D721Med (cell line): Measurements from ENCODE around the gene ZG16.
"Not testable (repeated sequence)": the region's sequence is repeated elsewhere in the genome, so short reads cannot be mapped to it uniquely, and the experiment has no call there.

Experiments used
- DNase-seq: peaks from one replicate; pipeline ENCODE4 v3.0.0; 2011; ENCODE audit warnings: low spot score; ENCODE audit not compliant: insufficient read length
- FAIRE-seq: peaks from 2 replicates; lab custom pipeline; 2011; peaks lifted over from hg19 to GRCh38; lab: Jason Lieb, UNC
- TF ChIP-seq, protein P1 (sequence below): IDR thresholded peaks from 2 replicates; pipeline ENCODE4 v1.5.1; 2012; ENCODE audit warnings: mild to moderate bottlenecking, control low read depth; ENCODE audit not compliant: insufficient read depth; ENCODE audit errors: missing control alignments

The ZG16 gene

DNA sequence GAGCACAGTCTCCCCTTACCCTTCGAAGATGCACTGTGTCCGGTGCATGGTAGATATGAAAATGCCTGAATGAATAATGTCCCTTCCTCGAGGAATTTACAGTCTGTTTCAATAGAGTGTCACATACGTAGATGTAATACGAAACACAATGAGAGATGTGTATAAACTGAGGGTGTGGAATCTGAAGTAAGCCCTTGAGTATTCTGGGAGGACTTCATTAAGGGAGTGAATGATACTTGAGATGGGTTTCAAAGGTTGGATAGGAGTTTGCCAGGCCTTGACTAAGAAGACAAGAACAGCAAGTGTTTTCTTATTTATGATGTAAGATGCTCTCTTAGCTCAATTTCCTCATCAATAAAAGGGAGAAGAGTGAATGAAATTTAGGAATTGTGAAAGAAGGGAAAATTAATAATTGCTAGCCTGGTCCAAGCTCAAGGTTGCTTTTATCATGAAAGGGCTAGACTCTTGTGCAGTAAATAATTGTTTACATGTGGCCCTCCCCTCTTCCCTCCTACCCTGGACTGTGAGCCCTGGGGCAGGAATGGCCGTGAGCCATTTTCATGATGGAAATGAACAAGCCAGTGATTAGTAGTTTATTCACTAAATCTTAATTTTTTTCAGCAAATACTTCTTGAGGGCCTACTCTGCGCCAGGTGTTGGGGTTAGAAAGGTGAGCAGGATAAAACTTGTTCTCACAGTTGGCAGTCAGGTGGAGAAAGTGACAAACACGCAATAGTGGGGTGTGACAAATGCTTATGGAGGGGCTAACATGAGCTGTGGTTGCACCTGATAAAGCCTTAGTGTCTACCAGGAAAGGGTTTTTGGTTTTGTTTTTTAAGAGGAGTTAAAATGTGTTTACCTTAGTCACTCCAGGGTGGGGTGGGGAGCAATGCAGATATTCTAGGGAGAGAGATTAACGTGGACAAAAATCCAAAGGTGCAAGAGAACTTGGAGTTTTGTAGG is 14.1 kb downstream of the ZG16 start:
- TF ChIP-seq, protein P1, sequence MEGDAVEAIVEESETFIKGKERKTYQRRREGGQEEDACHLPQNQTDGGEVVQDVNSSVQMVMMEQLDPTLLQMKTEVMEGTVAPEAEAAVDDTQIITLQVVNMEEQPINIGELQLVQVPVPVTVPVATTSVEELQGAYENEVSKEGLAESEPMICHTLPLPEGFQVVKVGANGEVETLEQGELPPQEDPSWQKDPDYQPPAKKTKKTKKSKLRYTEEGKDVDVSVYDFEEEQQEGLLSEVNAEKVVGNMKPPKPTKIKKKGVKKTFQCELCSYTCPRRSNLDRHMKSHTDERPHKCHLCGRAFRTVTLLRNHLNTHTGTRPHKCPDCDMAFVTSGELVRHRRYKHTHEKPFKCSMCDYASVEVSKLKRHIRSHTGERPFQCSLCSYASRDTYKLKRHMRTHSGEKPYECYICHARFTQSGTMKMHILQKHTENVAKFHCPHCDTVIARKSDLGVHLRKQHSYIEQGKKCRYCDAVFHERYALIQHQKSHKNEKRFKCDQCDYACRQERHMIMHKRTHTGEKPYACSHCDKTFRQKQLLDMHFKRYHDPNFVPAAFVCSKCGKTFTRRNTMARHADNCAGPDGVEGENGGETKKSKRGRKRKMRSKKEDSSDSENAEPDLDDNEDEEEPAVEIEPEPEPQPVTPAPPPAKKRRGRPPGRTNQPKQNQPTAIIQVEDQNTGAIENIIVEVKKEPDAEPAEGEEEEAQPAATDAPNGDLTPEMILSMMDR: no peak

DNA sequence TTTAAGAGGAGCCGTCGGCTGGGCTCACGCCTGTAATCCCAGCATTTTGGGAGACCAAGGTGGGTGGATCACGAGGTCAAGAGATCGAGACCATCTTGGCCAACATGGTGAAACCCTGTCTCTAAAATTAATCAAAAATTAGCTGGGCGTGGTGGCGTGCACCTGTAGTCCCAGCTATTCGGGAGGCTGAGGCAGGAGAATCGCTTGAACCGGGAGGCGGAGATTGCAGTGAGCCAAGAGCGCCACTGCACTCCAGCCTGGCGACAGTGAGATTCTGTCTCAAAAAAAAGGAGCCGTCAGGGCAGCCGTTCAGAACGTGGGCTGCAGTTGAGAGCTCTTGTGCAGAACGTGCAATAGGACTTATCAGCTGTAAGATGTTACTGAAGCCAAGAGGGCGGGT is 15.1 kb downstream of the ZG16 start:
- FAIRE-seq, DNase-seq: not testable (repeated sequence)

More for the DNA sequence above, 14.1 kb downstream of the ZG16 start:
- no peak for DNase-seq
- no peak for FAIRE-seq

DNA sequence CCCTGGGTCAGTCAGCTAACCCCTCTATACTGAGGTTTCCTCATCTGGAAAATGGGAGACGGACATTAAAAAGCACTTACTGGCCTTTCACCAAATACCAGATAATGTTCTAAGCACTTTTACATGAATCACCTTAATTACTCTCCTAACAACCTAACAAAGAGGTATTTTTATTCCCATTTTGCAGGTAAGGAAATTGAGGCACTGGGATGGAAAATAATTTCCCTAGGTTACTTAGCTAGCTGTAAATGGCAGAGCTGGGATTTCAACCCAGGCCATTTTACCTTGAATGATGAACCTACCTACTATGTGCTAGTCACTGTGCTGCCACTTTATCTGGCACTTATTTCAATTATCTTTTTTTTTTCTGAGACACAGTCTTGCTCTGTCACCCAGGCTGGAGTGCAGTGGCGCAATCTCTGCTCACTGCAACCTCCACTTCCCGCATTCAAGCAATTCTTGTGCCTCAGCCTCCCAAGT is 16.2 kb downstream of the ZG16 start:
- TF ChIP-seq, protein P1: no peak
- FAIRE-seq (no peak), DNase-seq (no peak)

DNA sequence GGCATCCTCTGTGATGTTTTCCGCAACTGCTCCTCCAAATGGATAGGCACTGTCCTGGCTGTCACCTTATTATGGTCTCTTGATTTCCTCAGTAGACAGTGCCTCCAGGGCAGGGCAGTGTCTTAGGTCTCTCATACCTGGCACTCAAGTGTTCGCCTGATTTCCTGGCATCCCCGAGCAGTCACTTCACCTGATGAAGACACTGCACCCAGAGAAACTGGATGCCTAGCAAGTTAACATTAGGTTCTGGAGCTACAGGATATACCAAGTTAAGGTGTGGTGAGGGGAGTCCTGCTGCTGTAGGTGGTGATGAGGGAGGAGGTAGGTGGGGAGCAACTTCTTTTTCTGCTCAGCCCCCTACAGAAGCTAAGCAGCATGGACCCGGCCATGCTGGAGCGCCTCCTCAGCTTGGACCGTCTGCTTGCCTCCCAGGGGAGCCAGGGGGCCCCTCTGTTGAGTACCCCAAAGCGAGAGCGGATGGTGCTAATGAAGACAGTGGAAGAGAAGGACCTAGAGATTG is 24.4 kb downstream of the ZG16 start:
- DNase-seq: no peak
- FAIRE-seq: no peak
- TF ChIP-seq, protein P1: no peak

DNA sequence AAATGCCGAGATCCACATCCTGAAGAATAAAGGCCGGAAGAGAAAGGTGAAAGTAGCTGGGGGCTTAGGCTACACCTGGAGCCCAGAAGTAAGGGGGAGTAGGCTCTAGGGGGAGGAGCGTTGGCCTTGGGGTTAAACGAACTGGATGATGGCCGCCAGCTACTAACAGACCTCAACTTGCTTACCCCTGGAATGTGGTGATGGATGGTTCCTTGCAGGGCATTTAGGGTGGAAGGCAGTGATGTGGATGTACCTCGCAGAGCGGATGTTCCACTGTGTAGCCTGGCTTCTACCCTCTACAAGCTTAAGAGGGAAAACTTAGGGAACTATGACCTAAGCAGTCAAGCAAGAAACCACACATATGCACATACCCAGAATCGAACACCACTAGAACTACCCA is 26.0 kb downstream of the ZG16 start:
- FAIRE-seq: no peak
- no peak for DNase-seq
- TF ChIP-seq, protein P1: no peak

DNA sequence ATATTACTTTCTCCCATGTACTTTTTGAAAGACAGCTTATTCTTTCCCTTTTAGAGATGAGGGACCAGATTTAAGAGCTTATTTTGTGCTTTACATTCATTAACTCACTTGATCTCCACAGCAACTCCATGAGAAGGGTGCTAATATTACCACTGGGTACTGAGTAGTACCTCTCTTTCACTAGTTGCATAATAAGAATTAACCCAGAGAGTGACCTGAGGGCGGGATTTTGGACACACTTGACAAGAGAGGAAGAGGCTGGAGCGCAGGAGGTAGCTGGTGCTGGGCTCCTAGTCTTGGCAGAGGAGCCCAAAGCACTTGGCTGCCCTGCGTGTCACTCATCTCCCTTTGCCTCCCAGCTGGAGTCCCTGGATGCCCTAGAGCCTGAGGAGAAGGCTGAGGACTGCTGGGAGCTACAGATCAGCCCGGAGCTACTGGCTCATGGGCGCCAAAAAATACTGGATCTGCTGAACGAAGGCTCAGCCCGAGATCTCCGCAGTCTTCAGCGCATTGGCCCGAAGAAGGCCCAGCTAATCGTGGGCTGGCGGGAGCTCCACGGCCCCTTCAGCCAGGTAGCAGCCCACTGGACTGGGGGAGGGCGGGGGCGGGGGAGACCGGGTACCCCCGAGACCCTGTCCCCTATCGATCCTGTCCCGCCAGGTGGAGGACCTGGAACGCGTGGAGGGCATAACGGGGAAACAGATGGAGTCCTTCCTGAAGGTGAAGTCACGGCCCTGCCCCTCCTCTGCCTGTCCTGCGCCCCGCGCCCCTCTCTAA is 26.6 kb downstream of the ZG16 start:
- no peak for DNase-seq
- TF ChIP-seq, protein P1: no peak
- no peak for FAIRE-seq
